Measurements from ENCODE around the gene MUSTN1. TPM values are rescaled to one million over a fixed set of nuclear protein-coding genes. Genes with fewer than 3 reads are reported as not detected.

MUSTN1 gene
- total and polyA plus RNA-seq, 4 donors = 0.25 to 12.1 (median 3.9) TPM

GRCh38 chr3:52784021-52784621 is 50.7 kb downstream of the MUSTN1 start:
- Histone ChIP-seq H3K27me3 (ENCODE audit: control insufficient read depth in 4 of 4, insufficient read depth in 4 of 4, low read length in 3 of 4) (no peaks in the 10 kb centered on the region), H3K9ac (ENCODE audit: low read depth in 1 of 2, low read length in 2 of 2) (no peak overlapping the region), H3K36me3 (ENCODE audit: control insufficient read depth in 4 of 4, insufficient read depth in 3 of 4, low read depth in 1 of 4, low read length in 3 of 4) (peaks cover 11 to 49% (median 36%) of the 10 kb centered on the region in 4 donors), H3K4me3 (ENCODE audit: low read depth in 1 of 3, low read length in 3 of 3) (no peak overlapping the region), H3K27ac (ENCODE audit: low read depth in 1 of 2, low read length in 2 of 2) (no peak overlapping the region), H3K4me1 (ENCODE audit: control insufficient read depth in 4 of 4, insufficient read depth in 4 of 4, low read length in 3 of 4) (peaks cover 17 to 94% (median 84%) of the 10 kb centered on the region in 4 donors), H3K9me3 (ENCODE audit: control insufficient read depth in 4 of 4, low read length in 3 of 4) (no peaks in the 10 kb centered on the region)
- TF ChIP-seq EGR1 (IDR thresholded peaks at IDR 0.05; ENCODE audit: low read depth in 2 of 2) (no peak), RAD21 (IDR thresholded peaks at IDR 0.05) (no peak), TAF1 (conservative IDR thresholded peaks at IDR 0.05) (no peak), ZBTB33 (IDR thresholded peaks at IDR 0.05) (no peak), YY1 (IDR thresholded peaks at IDR 0.05) (no peak), HNF4G (IDR thresholded peaks at IDR 0.05) (no peak)
- peak; percentile 32 for DNase-seq (ENCODE audit: low spot score)
- 84% methylated on average over 18 of the region's 18 CpGs for WGBS

- TF ChIP-seq MAX (IDR thresholded peaks at IDR 0.05) = no peak
- TF ChIP-seq RAD21 (IDR thresholded peaks at IDR 0.05) = peak; percentile 18 to 23
- no peak for TF ChIP-seq CTCF (IDR thresholded peaks at IDR 0.05; ENCODE audit: low read depth, low read length, missing input control)
- no peak for TF ChIP-seq FOXA1 (IDR thresholded peaks at IDR 0.05)
- TF ChIP-seq JUND (IDR thresholded peaks at IDR 0.05) = no peak
- no peaks in the 10 kb centered on the region for H3K27me3 ChIP-seq (ENCODE audit: control insufficient read depth in 4 of 4, insufficient read depth in 4 of 4, low read length in 3 of 4)
- no peak overlapping the region for H3K9ac ChIP-seq (ENCODE audit: low read depth in 1 of 2, low read length in 2 of 2)
- H3K36me3 ChIP-seq (ENCODE audit: control insufficient read depth in 4 of 4, insufficient read depth in 3 of 4, low read depth in 1 of 4, low read length in 3 of 4) = peaks cover 11 to 49% (median 33%) of the 10 kb centered on the region in 4 donors
- H3K4me3 ChIP-seq (ENCODE audit: low read depth in 1 of 3, low read length in 3 of 3) = no peak overlapping the region
- 92% methylated on average over 3 of the region's 3 CpGs for whole genome bisulfite sequencing
- H3K27ac ChIP-seq (ENCODE audit: low read depth in 1 of 2, low read length in 2 of 2) = peak overlapping the region in 1 of 2 donors; percentile 5
- no peaks in the 10 kb centered on the region for H3K9me3 ChIP-seq (ENCODE audit: control insufficient read depth in 4 of 4, low read length in 3 of 4)
- H3K4me1 ChIP-seq (ENCODE audit: control insufficient read depth in 4 of 4, insufficient read depth in 4 of 4, low read length in 3 of 4) = peaks cover 17 to 92% (median 81%) of the 10 kb centered on the region in 4 donors
- DNase-seq (ENCODE audit: low spot score) = no peak
These were observed 51.6 kb downstream of the MUSTN1 start for GRCh38 chr3:52783211-52783555.

Small RNAs within 50 kb of the gene (small RNA-seq; reads per million reads assigned to genes)
- not detected for gene MIR8064
- not detected for gene MUSTN1

Other genes starting within 250 kb of the MUSTN1 start
- 10 to 100 TPM; 57.7 to 65.7 TPM for gene PBRM1, start 149.1 kb downstream of the MUSTN1 start, total RNA-seq
- 10 to 100 TPM in 1 of 2 donors, 1 to 10 TPM in 1; 7.1 to 19.7 TPM for gene PBRM1, start 149.1 kb downstream of the MUSTN1 start, polyA plus RNA-seq
- gene GNL3, start 149.0 kb downstream of the MUSTN1 start, total RNA-seq = 10 to 100 TPM; 26.5 to 82.2 TPM
- gene GNL3, start 149.0 kb downstream of the MUSTN1 start, polyA plus RNA-seq = 10 to 100 TPM; 38.5 to 45.1 TPM
- 10 to 100 TPM; 33.3 to 77.9 TPM for gene GLT8D1, start 129.2 kb downstream of the MUSTN1 start, total RNA-seq
- gene GLT8D1, start 129.2 kb downstream of the MUSTN1 start, polyA plus RNA-seq = 10 to 100 TPM; 53.2 to 60.3 TPM
- 10 to 100 TPM; 42.3 to 65.9 TPM for gene SPCS1, start 128.9 kb downstream of the MUSTN1 start, total RNA-seq
- gene SPCS1, start 128.9 kb downstream of the MUSTN1 start, polyA plus RNA-seq = 100 to 1,000 TPM; 161 to 227 TPM
- 10 to 100 TPM; 24.0 to 28.7 TPM for gene NEK4, start 64.1 kb downstream of the MUSTN1 start, total RNA-seq
- gene NEK4, start 64.1 kb downstream of the MUSTN1 start, polyA plus RNA-seq = 1 to 10 TPM; 5.4 to 6.8 TPM
- 1,000 to 10,000 TPM; 1,022 to 1,400 TPM for gene ITIH1, start 57.4 kb downstream of the MUSTN1 start, total RNA-seq
- 1,000 to 10,000 TPM; 1,193 to 1,291 TPM for gene ITIH1, start 57.4 kb downstream of the MUSTN1 start, polyA plus RNA-seq
- gene ITIH3, start 40.2 kb downstream of the MUSTN1 start, total RNA-seq = 1,000 to 10,000 TPM in 1 of 2 donors, 100 to 1,000 TPM in 1; 507 to 1,075 TPM
- 1,000 to 10,000 TPM in 1 of 2 donors, 100 to 1,000 TPM in 1; 743 to 1,326 TPM for gene ITIH3, start 40.2 kb downstream of the MUSTN1 start, polyA plus RNA-seq
- gene ITIH4, start 4.3 kb downstream of the MUSTN1 start, total RNA-seq = 1,000 to 10,000 TPM in 1 of 2 donors, 100 to 1,000 TPM in 1; 447 to 2,000 TPM
- gene ITIH4, start 4.3 kb downstream of the MUSTN1 start, polyA plus RNA-seq = 1,000 to 10,000 TPM; 2,821 to 3,354 TPM
- gene STIMATE, start 62.5 kb upstream of the MUSTN1 start, total RNA-seq = 10 to 100 TPM; 14.0 to 24.4 TPM
- 10 to 100 TPM; 18.6 to 23.1 TPM for gene STIMATE, start 62.5 kb upstream of the MUSTN1 start, polyA plus RNA-seq
- gene SFMBT1, start 211.1 kb upstream of the MUSTN1 start, total RNA-seq = 10 to 100 TPM; 16.1 to 17.8 TPM
- 1 to 10 TPM; 4.4 to 4.7 TPM for gene SFMBT1, start 211.1 kb upstream of the MUSTN1 start, polyA plus RNA-seq

Data from liver (tissue), 10 donors.